ENCODE data around the gene CBX7.

Gene CBX7

GRCh38 chr22:39146256-39147101 is 6.0 kb downstream of the CBX7 start:
- DNase-seq: no peak

- peak; percentile 37 to 61 for DNase-seq
Observed at GRCh38 chr22:39144101-39144767, 8.2 kb downstream of the CBX7 start.

- no peak for DNase-seq
Observed at GRCh38 chr22:39142088-39142680, 10.3 kb downstream of the CBX7 start.

GRCh38 chr22:39139933-39140332 is 12.5 kb downstream of the CBX7 start:
- no peak for DNase-seq

GRCh38 chr22:39138357-39138997 is 14.0 kb downstream of the CBX7 start:
- DNase-seq: no peak

GRCh38 chr22:39136317-39136716 is 16.2 kb downstream of the CBX7 start:
- no peak for DNase-seq

GRCh38 chr22:39135092-39135896 is 17.2 kb downstream of the CBX7 start:
- DNase-seq: peak in 1 of 2 experiments; percentile 32

- no peak for DNase-seq
Observed at GRCh38 chr22:39134366-39135091, 18.0 kb downstream of the CBX7 start.

GRCh38 chr22:39133871-39134270 is 18.6 kb downstream of the CBX7 start:
- DNase-seq: no peak

GRCh38 chr22:39132871-39133524 is 19.5 kb downstream of the CBX7 start:
- no peak for DNase-seq

GRCh38 chr22:39132281-39132680 is 20.2 kb downstream of the CBX7 start:
- DNase-seq: no peak

- no peak for DNase-seq
Observed at GRCh38 chr22:39130892-39131855, 21.3 kb downstream of the CBX7 start.

- no peak for DNase-seq
Observed at GRCh38 chr22:39130152-39130704, 22.3 kb downstream of the CBX7 start.

- DNase-seq: no peak
Observed at GRCh38 chr22:39129746-39130145, 22.7 kb downstream of the CBX7 start.

GRCh38 chr22:39129081-39129480 is 23.4 kb downstream of the CBX7 start:
- DNase-seq: no peak

GRCh38 chr22:39128508-39128907 is 24.0 kb downstream of the CBX7 start:
- no peak for DNase-seq

GRCh38 chr22:39125622-39126021 is 26.9 kb downstream of the CBX7 start:
- DNase-seq: no peak

- DNase-seq: no peak
Observed at GRCh38 chr22:39123751-39124581, 28.5 kb downstream of the CBX7 start.
